ENCODE data around the gene C10orf95.
"Not testable (repeated sequence)": the region's sequence is repeated elsewhere in the genome, so short reads cannot be mapped to it uniquely, and the experiment has no call there.

C10orf95 gene

DNA sequence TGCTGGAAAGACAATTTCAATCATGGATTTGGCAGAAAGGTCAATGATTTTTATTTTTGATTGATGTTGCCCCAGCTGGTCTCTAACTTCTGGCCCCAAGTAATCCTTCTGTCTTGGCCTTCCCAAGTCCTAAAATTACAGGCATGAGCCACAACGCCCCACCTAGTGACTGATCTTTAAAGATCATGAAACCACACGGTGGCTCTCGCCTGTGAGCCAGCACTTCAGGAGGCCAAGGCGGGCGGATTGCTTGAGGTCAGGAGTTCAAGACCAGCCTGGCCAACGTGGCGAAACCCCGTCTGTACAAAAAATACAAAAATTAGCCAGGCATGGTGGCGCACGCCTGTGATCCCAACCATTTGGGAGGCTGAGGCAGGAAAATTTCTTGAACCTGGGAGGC is 12.6 kb upstream of the C10orf95 start:
- DNase-seq: no peak

- no peak for DNase-seq
Observed at GRCh38 chr10:102462512-102463054, 11.2 kb upstream of the C10orf95 start.

DNA sequence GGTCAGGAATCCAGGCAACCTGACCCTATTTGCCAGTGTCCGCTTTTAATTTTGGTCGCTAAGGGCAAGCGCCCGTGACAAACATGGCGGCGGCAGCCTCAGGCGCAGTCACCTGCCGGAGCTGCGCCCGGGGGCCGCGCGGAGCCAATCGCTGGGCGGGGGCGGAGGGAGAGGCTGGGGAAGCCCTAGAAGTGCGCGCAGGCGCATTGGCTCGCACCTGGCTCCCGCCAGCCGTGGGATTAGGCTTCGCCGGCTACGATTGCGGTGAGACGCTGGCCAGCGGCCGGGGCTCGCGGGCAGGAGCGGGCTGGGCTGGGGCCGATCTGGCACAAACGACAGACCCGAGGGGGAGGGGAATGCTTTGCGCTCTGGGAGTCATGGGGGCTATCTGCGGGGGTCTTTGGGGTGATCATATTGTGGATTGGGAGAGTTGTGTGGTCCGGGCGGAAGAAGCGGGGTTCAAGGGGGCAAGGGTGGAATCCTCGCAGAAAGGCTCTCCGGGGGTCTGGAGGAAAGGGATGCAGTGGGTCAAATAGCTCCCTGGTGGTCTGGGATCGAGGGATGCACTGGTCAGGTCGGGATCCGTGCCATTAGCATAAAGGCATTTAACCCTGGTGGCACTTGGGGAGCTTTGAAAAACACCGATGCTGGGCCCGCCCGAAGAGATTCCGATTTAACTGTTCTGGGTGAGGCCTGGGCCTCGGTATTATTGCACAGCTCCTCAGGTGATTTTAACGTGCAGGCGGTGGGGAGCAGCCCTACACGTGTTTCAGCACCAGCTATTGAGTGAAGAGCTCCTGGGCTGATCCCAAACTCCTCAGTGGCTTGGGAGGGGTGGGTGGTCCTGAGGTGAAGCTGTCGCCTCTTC is 10.1 kb upstream of the C10orf95 start:
- peak; percentile 94 for DNase-seq

DNA sequence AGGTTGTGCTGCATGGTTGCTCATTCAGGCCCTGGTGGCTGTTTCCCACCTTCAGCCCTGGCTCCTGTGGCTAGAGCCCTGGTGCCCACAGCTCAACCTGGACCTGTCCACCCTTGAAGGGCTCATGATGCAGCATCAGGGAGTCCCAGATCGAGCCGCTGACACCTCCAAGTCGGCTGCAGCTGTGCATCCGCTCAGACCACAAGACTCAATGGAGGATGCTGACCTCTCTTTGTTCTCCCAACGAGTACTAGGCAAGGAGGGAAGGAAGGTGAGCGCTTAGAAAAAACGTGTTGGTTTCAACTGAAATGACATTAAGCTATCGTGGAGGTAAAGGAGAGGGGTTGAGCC is 9.5 kb upstream of the C10orf95 start:
- DNase-seq: no peak

DNA sequence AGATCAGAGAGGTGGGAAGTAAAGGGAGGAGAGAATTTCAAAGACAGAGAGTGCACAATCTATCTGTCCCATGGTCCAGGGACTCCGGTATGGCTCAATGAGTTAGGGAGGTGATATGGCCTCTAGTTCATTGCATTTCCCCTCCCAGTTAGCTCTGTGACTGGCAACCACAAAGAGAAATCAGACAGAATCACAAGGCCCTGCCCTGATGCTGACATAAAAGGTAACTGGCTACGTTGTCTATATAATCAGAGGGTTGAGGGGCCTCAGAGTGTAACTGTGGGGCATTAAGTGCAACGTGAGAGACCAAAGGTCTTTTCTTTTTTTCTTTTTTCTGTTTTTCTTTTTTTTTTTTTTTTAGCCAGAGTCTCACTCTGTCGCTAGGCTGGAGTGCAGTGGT is 7.3 kb upstream of the C10orf95 start:
- DNase-seq: no peak

GRCh38 chr10:102457591-102458150 is 6.3 kb upstream of the C10orf95 start:
- DNase-seq: no peak

GRCh38 chr10:102455893-102456471 is 4.6 kb upstream of the C10orf95 start:
- DNase-seq: no peak

- DNase-seq: not testable (repeated sequence)
Observed at GRCh38 chr10:102454662-102455487, 3.5 kb upstream of the C10orf95 start.

DNA sequence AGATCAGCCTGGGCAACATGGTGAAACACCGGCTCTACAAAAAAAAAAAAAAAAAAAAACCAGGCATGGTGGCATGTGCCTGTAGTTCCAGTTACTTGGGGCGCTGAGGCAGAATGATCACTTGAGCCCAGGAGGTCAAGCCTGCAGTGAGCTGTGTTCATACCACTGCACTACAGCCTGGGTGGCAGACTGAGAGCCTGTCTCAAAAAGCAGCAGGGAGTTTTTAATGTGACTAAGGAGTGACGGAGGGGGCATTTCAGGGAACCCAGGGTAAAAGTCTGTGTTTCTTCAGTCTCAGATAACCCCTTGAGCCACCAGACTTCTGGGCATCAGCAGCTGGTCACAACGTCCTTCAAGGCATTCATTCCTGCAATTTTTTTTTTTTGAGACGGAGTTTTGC is 2.2 kb upstream of the C10orf95 start:
- DNase-seq: no peak

DNA sequence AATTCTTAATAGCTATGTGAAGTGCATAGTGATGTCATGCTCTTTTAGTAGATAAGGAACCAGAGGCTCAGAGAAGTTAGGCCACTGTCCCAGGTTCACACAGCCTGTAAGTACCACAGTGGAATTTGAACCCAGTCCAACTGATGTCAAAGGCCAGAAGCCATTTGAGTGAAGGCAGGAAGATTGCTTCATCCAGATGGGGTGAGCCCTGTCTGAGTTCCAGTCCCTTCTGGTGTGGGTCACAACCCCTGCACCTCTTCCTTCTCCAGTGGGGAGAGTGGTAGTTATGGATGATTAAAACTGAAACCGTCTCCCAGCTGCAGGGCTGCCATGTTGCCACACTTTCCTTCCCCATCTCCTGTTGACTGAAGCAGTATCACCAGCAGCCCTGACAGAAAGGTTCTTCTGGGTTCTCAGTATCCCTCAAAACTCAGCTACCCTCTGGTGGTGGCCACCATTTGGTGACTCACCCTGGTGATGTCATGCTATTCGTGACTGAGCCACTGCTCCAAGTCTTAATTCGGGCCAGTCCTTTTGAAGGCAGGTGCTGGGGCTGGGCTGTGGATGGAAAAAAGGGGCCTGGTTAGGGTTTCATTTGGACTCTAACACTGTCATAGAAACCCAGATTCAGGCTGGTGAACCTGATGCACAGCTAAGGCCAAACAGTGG is 1.5 kb upstream of the C10orf95 start:
- peak; percentile 46 to 53 for DNase-seq

DNA sequence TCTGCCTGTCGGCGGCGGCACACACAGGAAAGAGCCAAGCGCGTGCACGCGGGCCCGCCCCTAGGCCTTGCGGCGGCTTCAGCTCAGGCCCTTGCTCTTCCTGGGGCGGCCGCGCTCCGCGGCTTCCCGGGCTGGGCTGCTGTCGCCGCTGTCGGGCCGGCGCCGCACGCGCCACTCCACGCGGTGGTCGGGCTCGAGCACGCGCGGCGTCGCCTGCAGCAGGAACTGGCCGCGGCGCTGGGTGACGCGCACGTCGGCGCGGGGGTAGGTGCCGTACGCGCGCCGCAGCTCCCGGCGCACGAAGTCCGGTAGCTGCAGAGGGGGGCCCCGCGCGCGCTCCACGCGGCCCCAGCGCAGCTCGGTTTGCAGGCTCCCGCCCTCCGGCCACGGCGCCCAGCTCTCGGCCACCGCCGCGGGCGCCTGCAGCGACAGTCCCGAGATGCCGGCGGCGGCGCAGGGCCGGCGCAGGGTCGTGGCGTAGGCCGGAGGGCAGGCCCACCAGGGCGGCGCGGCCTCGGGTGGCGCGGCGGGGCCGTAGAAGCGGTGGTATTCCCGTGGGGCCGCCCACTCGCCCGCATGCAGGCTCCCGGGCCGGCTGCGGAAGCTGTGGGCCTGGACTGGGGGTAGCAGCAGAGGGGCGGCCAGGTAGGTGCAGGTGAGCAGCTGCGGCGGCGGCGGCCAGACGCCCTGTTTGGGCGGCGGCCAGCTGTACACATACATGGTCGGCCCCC is 804 bp downstream of the C10orf95 start:
- DNase-seq: peak; percentile 78 to 84

GRCh38 chr10:102450124-102450373 is 1.3 kb downstream of the C10orf95 start:
- no peak for DNase-seq

DNA sequence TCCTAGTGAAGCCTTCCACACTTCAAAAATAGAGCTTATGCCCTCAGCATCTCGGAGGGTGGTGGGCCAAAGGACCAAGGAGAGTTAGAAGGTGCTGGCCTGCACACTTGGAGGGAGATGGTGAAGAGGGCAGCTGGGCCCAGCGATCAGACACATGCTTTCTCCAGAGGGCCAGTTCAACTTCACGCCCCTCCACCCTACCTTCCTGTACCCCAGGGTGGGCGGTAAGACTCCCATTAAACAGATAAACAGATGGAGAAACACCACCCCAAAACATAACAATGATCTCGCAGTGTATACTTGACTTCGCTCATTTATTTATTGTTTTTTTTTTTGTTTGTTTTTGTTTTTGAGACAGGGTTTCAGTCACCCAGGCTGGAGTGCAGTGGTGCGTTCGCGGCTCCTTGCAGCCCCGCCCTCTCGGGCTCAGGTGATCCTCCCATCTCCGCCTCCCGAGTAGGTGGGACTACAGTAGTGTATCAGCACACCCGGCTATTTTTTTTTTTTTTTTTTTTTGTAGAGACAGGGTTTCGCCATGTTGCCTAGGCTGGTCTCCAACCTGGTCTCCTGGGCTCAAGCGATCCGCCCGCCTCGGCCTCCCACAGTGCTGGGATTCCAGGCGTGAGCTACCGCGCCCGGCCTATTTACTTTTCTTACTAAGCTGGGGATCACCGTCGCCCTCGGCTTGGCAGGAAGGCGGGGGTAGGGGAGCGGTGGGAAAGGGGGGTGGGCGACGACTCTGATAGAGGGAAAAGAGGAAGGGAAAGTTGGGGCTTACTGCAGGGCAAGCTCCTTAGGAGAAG is 1.8 kb downstream of the C10orf95 start:
- DNase-seq: peak; percentile 87 to 88

GRCh38 chr10:102444851-102445250 is 6.5 kb downstream of the C10orf95 start:
- no peak for DNase-seq

- DNase-seq: no peak
Observed at GRCh38 chr10:102438374-102438773, 13.0 kb downstream of the C10orf95 start.

DNA sequence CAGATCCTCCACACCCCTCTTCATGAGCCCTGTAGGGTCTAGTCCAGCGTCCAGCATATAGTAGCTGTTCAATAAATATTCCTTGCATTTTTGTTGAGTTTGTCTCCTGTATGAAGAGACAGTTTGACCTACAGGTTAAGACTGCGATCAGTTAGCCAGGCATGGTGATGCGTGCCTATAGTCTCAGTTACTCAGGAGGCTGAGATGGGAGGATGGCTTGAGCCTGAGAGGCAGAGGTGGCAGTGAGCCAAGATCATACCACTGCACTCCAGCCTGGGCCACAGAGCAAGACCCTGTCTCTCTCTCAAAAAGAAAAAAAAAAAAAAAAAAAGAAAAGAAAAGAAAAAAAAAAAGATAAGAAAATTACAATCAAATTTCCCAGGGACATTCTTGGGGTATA is 13.8 kb downstream of the C10orf95 start:
- DNase-seq: no peak

DNA sequence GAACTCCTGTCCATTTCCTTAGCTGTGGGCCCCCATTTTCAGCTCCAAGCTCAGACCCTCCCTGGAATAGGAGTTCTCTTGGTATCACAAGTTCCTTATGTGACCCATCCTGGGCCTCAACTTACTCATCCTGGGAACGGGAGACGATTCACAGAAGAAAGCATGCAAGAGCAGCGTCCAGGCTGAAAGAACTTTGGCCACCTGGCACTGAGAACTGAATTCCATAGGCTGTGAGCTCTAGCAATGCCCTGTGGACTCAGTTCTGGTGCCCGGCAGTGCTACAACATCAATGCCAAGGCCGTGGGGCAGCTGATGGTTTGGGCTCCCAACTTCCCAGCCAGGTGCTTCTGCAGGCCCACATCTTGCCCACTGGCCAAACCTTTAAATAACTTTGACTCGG is 15.0 kb downstream of the C10orf95 start:
- DNase-seq: no peak

DNA sequence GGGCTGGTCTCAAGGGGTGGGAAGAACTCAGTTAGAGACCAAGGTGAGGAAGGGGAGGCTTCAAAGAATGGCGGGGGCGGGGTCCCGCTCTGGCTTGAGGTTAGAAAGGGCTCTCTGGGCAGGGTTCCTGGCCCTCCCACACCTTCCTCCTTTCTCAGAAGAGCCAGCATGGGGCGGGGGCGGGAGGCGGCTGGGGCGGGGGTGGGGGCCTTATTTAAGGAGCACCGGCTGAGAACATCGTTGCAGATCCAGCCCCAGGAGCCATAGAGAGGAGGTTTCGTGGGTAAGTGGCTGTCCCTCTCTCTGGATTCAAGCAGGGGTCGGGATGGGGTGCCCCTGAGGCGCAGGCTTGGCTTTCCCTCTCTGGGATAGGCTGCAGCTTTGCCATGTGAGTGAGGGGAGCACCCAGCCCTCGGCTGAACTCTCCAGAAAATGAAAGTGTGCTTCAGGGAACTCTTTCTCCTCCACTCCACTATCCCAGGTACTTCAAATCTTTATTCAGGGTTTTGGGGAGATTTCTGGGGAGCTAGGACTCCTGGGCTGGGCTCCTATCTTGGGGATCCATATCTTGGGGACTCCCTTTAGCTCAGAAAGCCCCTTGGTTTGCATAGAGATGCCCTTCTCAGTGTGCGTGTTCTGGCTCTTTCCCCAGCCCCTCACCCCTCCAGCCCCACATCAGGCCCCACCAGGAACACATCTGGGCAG is 15.7 kb downstream of the C10orf95 start:
- DNase-seq: peak; percentile 54 to 67

DNA sequence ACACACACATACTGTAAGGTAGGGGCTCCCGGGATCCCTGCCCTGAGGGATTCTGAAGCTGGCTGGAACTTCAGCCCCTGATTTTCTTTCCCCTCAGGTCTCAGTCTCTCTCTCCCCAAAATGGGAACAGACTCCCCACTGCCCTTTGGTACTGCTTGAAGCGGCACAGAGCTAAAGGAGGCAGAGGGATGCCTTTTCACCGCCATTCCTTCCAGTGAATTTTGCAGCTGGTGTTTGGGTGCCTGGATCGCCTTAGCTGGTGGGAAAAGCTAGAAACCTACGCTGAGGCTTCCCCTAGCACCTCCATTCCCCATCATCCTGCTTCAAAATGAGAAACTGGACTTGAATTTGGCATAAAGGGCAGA is 16.2 kb downstream of the C10orf95 start:
- no peak for DNase-seq

DNA sequence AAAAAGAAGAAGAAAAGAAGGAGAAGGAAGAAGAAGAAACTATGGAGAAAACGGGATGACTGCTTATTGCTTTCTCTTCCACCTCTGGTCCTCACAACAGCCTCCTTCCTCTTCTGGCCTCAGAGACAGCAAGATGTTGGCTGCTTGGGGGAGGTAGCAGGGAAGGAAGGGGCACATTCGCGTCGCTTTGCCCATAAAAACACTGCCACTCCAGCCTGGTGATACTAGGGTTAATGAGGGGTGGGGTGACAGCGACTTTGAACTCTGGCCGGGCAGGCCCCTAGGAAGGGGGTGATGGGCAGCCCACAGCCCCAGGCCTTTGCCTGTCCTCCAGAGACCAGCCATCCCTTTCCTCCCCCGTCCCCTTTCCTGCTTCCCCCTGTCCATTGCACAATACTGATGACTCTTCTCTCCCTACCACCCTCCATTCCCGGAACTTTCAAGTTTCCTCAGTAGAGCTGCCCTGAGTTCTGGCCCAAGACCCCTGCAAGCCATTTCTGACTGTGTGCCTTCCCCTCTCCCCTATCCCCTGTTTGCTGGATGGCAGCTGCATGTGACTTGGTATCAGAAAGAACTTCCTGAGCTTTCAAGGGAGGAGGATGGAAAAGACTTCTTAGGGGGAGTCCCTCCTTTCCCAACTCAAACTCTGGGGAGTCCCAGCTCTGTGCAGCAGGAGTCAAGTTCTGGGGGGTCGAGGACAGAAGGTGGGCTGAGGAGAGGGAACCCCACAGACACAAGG is 16.8 kb downstream of the C10orf95 start:
- no peak for DNase-seq

Measured in activated CD4-positive, alpha-beta T cell treated with anti-CD3 and anti-CD28 coated beads for 4 hours (primary cell).